H1 (cell line): Measurements from ENCODE around the gene ETV2.

Experiments used
- BRCA1 ChIP-seq: IDR thresholded peaks from 2 replicates; pipeline ENCODE4 v1.6.1; 2012; ENCODE audit warnings: low read depth, low read length, improper control_type of control experiment
- EGR1 ChIP-seq: IDR thresholded peaks from 2 replicates; pipeline ENCODE4 v1.6.1; 2011; ENCODE audit warnings: low read depth, low read length, borderline replicate concordance
- EZH2 ChIP-seq: fragments of 200-600 bp; sonication (generic); IDR thresholded peaks from 2 replicates; pipeline ENCODE4 v1.7.1; 2012; ENCODE audit warnings: low read depth, mild to moderate bottlenecking, moderate library complexity, low read length, inconsistent platforms; ENCODE audit not compliant: severe bottlenecking
- FOSL1 ChIP-seq: IDR thresholded peaks from 2 replicates; pipeline ENCODE4 v1.6.1; 2011; ENCODE audit warnings: mild to moderate bottlenecking, low read depth, low read length, moderate library complexity; ENCODE audit not compliant: insufficient read depth
- POLR2A ChIP-seq, 2 experiments: IDR thresholded peaks; 1 replicate in 1 of 2; 2 replicates in 1 of 2; pipeline ENCODE4 v1.6.1; 2011; ENCODE audit warnings: low read depth in 2 of 2, low read length in 2 of 2, mild to moderate bottlenecking in 2 of 2; ENCODE audit errors: control extremely low read depth in 1 of 2
- POLR2AphosphoS5 ChIP-seq: IDR thresholded peaks from 2 replicates; pipeline ENCODE4 v1.6.1; 2011; ENCODE audit warnings: low read depth, low read length
- RFX5 ChIP-seq: IDR thresholded peaks from 2 replicates; pipeline ENCODE4 v1.6.1; 2011; ENCODE audit warnings: low read depth, low read length, improper control_type of control experiment, borderline replicate concordance
- SIN3A ChIP-seq, 2 experiments: IDR thresholded peaks in 1 of 2; conservative IDR thresholded peaks in 1 of 2; 2 replicates each; pipeline ENCODE4 v1.6.1; 2011 to 2012; ENCODE audit warnings: low read length in 2 of 2, improper control_type of control experiment in 1 of 2, low read depth in 1 of 2, mild to moderate bottlenecking in 1 of 2
- TAF1 ChIP-seq: IDR thresholded peaks from 2 replicates; pipeline ENCODE4 v1.6.1; 2011; ENCODE audit warnings: mild to moderate bottlenecking, low read depth, low read length
- TF ChIP-seq, protein P1 (sequence below), 3 experiments: IDR thresholded peaks; 1 replicate in 2 of 3; 2 replicates in 1 of 3; pipeline versions ENCODE4 v1.5.1 to v1.6.1; 2011; ENCODE audit warnings: low read length in 3 of 3, mild to moderate bottlenecking in 3 of 3, inconsistent platforms in 2 of 3, low read depth in 1 of 3, moderate library complexity in 1 of 3; ENCODE audit not compliant: insufficient read depth in 1 of 3; ENCODE audit errors: control extremely low read depth in 1 of 3

DNA sequence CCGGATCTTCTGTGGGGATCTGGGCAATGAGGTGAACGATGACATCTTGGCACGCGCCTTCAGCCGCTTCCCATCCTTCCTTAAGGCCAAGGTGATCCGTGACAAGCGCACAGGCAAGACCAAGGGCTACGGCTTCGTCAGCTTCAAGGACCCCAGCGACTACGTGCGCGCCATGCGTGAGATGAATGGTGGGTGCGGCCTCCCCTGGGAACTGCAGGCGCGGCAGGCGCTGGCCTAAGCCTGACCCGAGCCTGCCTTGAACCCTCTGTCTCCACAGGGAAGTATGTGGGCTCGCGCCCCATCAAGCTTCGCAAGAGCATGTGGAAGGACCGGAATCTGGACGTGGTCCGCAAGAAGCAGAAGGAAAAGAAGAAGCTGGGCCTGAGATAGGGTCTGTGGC lies 4.4 kb upstream of the ETV2 start:
- TF ChIP-seq POLR2A (IDR thresholded peaks at IDR 0.05; ENCODE audit: control extremely low read depth in 1 of 2, low read depth in 2 of 2, low read length in 2 of 2) (no peak), BRCA1 (no peak), RFX5 (no peak), SIN3A (conservative IDR thresholded peaks at IDR 0.05 in 1 of 2, IDR thresholded peaks at IDR 0.05 in 1 of 2; ENCODE audit: low read depth in 1 of 2, low read length in 2 of 2) (no peak), EGR1 (no peak), POLR2AphosphoS5 (no peak), TAF1 (no peak), EZH2 (no peak), FOSL1 (no peak)
- TF ChIP-seq, protein P1, sequence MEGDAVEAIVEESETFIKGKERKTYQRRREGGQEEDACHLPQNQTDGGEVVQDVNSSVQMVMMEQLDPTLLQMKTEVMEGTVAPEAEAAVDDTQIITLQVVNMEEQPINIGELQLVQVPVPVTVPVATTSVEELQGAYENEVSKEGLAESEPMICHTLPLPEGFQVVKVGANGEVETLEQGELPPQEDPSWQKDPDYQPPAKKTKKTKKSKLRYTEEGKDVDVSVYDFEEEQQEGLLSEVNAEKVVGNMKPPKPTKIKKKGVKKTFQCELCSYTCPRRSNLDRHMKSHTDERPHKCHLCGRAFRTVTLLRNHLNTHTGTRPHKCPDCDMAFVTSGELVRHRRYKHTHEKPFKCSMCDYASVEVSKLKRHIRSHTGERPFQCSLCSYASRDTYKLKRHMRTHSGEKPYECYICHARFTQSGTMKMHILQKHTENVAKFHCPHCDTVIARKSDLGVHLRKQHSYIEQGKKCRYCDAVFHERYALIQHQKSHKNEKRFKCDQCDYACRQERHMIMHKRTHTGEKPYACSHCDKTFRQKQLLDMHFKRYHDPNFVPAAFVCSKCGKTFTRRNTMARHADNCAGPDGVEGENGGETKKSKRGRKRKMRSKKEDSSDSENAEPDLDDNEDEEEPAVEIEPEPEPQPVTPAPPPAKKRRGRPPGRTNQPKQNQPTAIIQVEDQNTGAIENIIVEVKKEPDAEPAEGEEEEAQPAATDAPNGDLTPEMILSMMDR (IDR thresholded peaks at IDR 0.05; ENCODE audit: control extremely low read depth in 1 of 3, insufficient read depth in 1 of 3, low read depth in 1 of 3, low read length in 3 of 3) = no peak
